ENCODE data around the gene NXPE4.

- TF ChIP-seq CTCF (IDR thresholded peaks at IDR 0.05; ENCODE audit: low read length) (no peak), EZH2 (IDR thresholded peaks at IDR 0.05; ENCODE audit: borderline replicate concordance, low read length) (no peak)
These were observed at the start of gene NXPE4 for GRCh38 chr11:114595571-114595970.

Data from OCI-LY1 (cell line).